GM12873 (cell line): Measurements from ENCODE around the gene IL17D.
A peak's percentile ranks its signal among the peaks of the same experiment; 100 is the strongest.

Experiments
- CTCF ChIP-seq: IDR thresholded peaks from 2 replicates; pipeline ENCODE4 v1.5.1; 2012; ENCODE audit warnings: low read depth, mild to moderate bottlenecking, moderate library complexity, low read length, control low read depth; ENCODE audit not compliant: insufficient read depth; ENCODE audit errors: missing control alignments

IL17D gene

GRCh38 chr13:20696073-20696472 lies 7.4 kb upstream of the IL17D start:
- TF ChIP-seq CTCF, result no peak

GRCh38 chr13:20699715-20700114 lies 3.8 kb upstream of the IL17D start:
- no peak for TF ChIP-seq CTCF

- TF ChIP-seq CTCF, result no peak
Measured at GRCh38 chr13:20700288-20700687, 3.2 kb upstream of the IL17D start.

- no peak for TF ChIP-seq CTCF
Measured at GRCh38 chr13:20701461-20701860, 2.0 kb upstream of the IL17D start.

GRCh38 chr13:20702530-20702914 lies 977 bp upstream of the IL17D start:
- no peak for TF ChIP-seq CTCF

- peak; percentile 61 for TF ChIP-seq CTCF
Measured at GRCh38 chr13:20703780-20704458, 420 bp downstream of the IL17D start.

GRCh38 chr13:20704459-20705069 lies 1.1 kb downstream of the IL17D start:
- TF ChIP-seq CTCF, result no peak
